HepG2 (cell line): ENCODE data around the gene CD68.

Experiments used
- BRF2 ChIP-seq: sonication (generic); formaldehyde crosslinking; IDR thresholded peaks from 2 replicates; pipeline ENCODE4 v1.8.1; 2022; ENCODE audit warnings: mild to moderate bottlenecking, missing genetic modification reagents
- CTCF ChIP-seq: sonication (generic); formaldehyde crosslinking; IDR thresholded peaks from 2 replicates; pipeline ENCODE4 v1.5.0; 2020; ENCODE audit warnings: mild to moderate bottlenecking, missing genetic modification reagents, moderate library complexity
- MTA1 ChIP-seq: sonication (generic); formaldehyde crosslinking; IDR thresholded peaks from 2 replicates; pipeline ENCODE4 v1.4.0; 2020; ENCODE audit warnings: missing genetic modification reagents, mild to moderate bottlenecking, borderline replicate concordance
- POLR2A ChIP-seq, 2 experiments: IDR thresholded peaks; 2 replicates each; pipeline ENCODE4 v1.6.1; 2011; ENCODE audit warnings: low read depth in 2 of 2, low read length in 2 of 2, mild to moderate bottlenecking in 1 of 2, moderate library complexity in 1 of 2; ENCODE audit not compliant: insufficient read depth in 1 of 2
- RFXAP ChIP-seq: sonication (generic); formaldehyde crosslinking; IDR thresholded peaks from 2 replicates; pipeline ENCODE4 v1.4.0; 2020; ENCODE audit warnings: missing genetic modification reagents, borderline replicate concordance
- ZMAT5 ChIP-seq: sonication (generic); formaldehyde crosslinking; IDR thresholded peaks from 2 replicates; pipeline ENCODE4 v1.5.0; 2020; ENCODE audit warnings: mild to moderate bottlenecking, low read depth, missing genetic modification reagents, borderline replicate concordance

- TF ChIP-seq POLR2A (IDR thresholded peaks at IDR 0.05; ENCODE audit: insufficient read depth in 1 of 2, low read depth in 2 of 2, low read length in 2 of 2), result no peak
- no peak for TF ChIP-seq ZMAT5
- TF ChIP-seq MTA1 (CRISPR knock-in tag), result no peak
- TF ChIP-seq CTCF (CRISPR knock-in tag), result no peak
- TF ChIP-seq RFXAP (CRISPR knock-in tag), result no peak
- no peak for TF ChIP-seq BRF2 (CRISPR knock-in tag)
Observed at GRCh38 chr17:7593296-7593695, 13.9 kb downstream of the CD68 start.
